Mucosa of descending colon (tissue), 3 donors: Measurements from ENCODE around the gene SHF. TPM values are rescaled to one million over a fixed set of nuclear protein-coding genes. Genes with fewer than 3 reads are reported as not detected.
"Not testable (repeated sequence)": the region's sequence is repeated elsewhere in the genome, so short reads cannot be mapped to it uniquely, and the experiment has no call there.

Experiments
- ATAC-seq: fragments of 200-7000 bp; cut with Tn5 transposase; one replicate; pipeline ENCODE4 v1.9.1; 2020; ENCODE audit warnings: mild to moderate bottlenecking, moderate library complexity
- DNase-seq, 3 donors: peaks; one replicate each; pipeline ENCODE4 v3.0.0-alpha.2; 2020
- H3K36me3 ChIP-seq: fragments of 200-600 bp; one replicate; pipeline ENCODE4 v1.8.0; 2021; ENCODE audit warnings: low read depth, mild to moderate bottlenecking
- H3K4me1 ChIP-seq: fragments of 200-600 bp; one replicate; pipeline ENCODE4 v1.8.0; 2021; ENCODE audit warnings: low read depth, mild to moderate bottlenecking
- H3K4me3 ChIP-seq: fragments of 200-600 bp; one replicate; pipeline ENCODE4 v1.8.0; 2021; ENCODE audit warnings: mild to moderate bottlenecking
- H3K9me3 ChIP-seq: fragments of 200-600 bp; one replicate; pipeline ENCODE4 v1.8.0; 2021; ENCODE audit warnings: mild to moderate bottlenecking
- CTCF ChIP-seq: fragments of 200-600 bp; IDR thresholded peaks from one replicate; pipeline ENCODE4 v1.8.0; 2022; ENCODE audit warnings: antibody characterized with exemption, mild to moderate bottlenecking
- intact Hi-C, 2 donors: fragments of 100-400 bp; cut with DNase I in 1 of 2; cut with micrococcal nuclease in 1 of 2; formaldehyde crosslinking; loops; one replicate each; pipeline versions ENCODE4 v1.11.0 to v1.11.1; 2022; cut with DNase I, micrococcal nuclease
- long read RNA-seq, 2 donors: library from polyadenylated mRNA; unstranded; transcript quantifications; one replicate each; pipeline ENCODE4 v2.0.0, GENCODE V29; 2019 to 2021
- total RNA-seq, 3 donors: library from RNA; stranded (reverse); fragmentation: NEBNext Ultra II Directional in 2 of 3; extraction: Animal tissue kit (Norgen Biotek cat#: 25700) in 2 of 3; gene quantifications; one replicate each; pipeline versions ENCODE4 v1.2.1 to v1.2.4, GENCODE V29; 2021 to 2023
- donor health status: DM: no; HTN: no; CAD: no; lungs with moderate emphysema.
- donor health status: DM: no; HTN: no; CAD: no.
- donor health status: DM: no; HTN: yes; CAD: no.

The SHF gene, protein sequence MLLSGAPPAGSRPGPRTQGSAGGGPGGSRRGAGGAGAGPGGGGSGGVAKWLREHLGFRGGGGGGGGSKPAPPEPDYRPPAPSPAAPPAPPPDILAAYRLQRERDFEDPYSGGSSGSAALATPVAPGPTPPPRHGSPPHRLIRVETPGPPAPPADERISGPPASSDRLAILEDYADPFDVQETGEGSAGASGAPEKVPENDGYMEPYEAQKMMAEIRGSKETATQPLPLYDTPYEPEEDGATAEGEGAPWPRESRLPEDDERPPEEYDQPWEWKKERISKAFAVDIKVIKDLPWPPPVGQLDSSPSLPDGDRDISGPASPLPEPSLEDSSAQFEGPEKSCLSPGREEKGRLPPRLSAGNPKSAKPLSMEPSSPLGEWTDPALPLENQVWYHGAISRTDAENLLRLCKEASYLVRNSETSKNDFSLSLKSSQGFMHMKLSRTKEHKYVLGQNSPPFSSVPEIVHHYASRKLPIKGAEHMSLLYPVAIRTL
- 10 to 100 TPM in 2 of 3 donors, 1 to 10 TPM in 1; 5.4 to 19.2 (median 14.9) TPM for total RNA-seq
- long read RNA-seq, donor 1, transcript SHF-208 (4 exons, 1,731 nt): major isoform, 5 of 23 reads
- long read RNA-seq, donor 1, partial matches to known transcripts: 2 of 23 reads
- long read RNA-seq, donor 1, other reads (novel, unspliced or antisense): 14 of 23 reads
- long read RNA-seq, donor 2, partial matches to known transcripts: 1 of 3 reads
- long read RNA-seq, donor 2, other reads (novel, unspliced or antisense): 2 of 3 reads

- ATAC-seq (peak; percentile 70), DNase-seq (peak; percentile 61 to 79 (median 69))
- no peak for TF ChIP-seq CTCF
- Histone ChIP-seq H3K36me3 (no peaks in the 10 kb centered on the region), H3K4me1 (peaks cover 19% of the 10 kb centered on the region), H3K9me3 (no peaks in the 10 kb centered on the region), H3K4me3 (peak within 1 kb of the TSS; percentile 36)
- intact Hi-C loops: no loop called here
Observed at GRCh38 chr15:45187894-45188830, at the start of gene SHF. SHF (minus strand) TSS chr15:45187966; CDS start chr15:45187951, 15 bp downstream.

- H3K9me3 ChIP-seq: peaks cover 65% of the 10 kb centered on the region
- intact Hi-C loops, ATAC-seq: not testable (repeated sequence)
Observed at GRCh38 chr15:45236806-45237205, 49.0 kb upstream of the SHF start.

DNA sequence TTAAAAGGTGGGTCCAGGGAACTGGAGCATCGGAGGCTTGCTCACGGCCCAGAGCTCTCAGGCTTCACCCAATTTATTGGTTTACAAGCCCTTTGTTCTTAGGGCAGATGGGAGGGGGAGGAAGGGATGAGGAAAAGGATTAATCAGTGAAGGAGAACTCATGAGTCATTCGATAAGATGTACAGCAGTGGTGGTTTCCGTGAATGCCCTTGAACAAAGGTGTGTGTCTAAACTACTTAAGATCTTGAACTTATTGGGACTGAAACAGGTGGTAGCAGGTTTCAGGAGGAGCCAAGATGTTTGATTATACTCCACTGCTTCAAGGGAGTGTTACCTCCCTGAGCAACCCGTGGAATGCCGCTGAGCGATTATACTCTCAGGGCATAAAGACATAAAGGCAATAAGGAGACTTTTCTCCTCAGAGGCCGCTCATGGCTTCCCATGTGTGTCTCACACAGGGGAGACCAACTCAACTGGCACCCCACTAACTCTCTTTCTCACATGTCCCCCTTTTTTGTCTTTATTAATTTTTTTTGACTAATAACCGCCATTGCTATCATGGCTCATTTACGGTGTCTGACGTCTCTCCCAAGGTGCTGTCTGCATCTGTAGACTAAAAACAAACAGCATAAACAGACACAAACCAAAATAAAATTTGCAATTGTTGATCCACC, 46.9 kb upstream of the SHF start:
- TF ChIP-seq CTCF: no peak
- intact Hi-C loops: no loop called here
- no peaks in the 10 kb centered on the region for H3K4me1 ChIP-seq
- no peak overlapping the region for H3K4me3 ChIP-seq
- H3K36me3 ChIP-seq: no peaks in the 10 kb centered on the region
- peaks cover 44% of the 10 kb centered on the region for H3K9me3 ChIP-seq
- ATAC-seq (peak; percentile 51), DNase-seq (no peak)

More at GRCh38 chr15:45236806-45237205, 49.0 kb upstream of the SHF start:
- H3K4me3 ChIP-seq, H3K36me3 ChIP-seq, DNase-seq, H3K4me1 ChIP-seq: not testable (repeated sequence)

GRCh38 chr15:45231864-45232562, 44.2 kb upstream of the SHF start:
- no peaks in the 10 kb centered on the region for H3K4me1 ChIP-seq
- no peak for TF ChIP-seq CTCF
- no peak overlapping the region for H3K4me3 ChIP-seq
- ATAC-seq: no peak
- H3K9me3 ChIP-seq: peaks cover 29% of the 10 kb centered on the region
- DNase-seq: no peak
- intact Hi-C loops: no loop called here
- no peaks in the 10 kb centered on the region for H3K36me3 ChIP-seq

DNA sequence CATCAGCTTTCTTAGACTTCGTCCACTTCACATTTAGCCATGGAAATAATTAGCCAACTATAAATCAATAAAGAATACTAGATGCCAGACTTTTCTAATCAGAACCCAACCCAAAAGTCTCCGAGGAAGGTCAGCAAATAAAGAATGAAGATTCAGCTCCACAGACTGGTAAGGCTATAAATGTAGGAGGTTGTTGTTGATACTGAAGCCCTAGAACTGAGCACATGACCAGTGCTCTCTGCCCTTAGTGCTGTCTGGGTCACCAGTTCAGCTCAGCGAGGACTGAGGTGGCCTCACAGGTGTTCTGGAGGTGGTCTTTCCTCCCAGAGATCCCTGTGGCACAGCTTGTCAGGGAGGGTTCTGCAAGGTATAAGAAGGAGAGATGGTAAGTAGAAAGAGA, 43.4 kb upstream of the SHF start:
- Histone ChIP-seq H3K4me3 (no peak overlapping the region), H3K4me1 (no peaks in the 10 kb centered on the region), H3K9me3 (peaks cover 29% of the 10 kb centered on the region), H3K36me3 (no peaks in the 10 kb centered on the region)
- DNase-seq (no peak), ATAC-seq (no peak)
- TF ChIP-seq CTCF: no peak
- intact Hi-C loops: no loop called here
